GM10266 (cell line): ENCODE measurements around the gene EFCAB5.
"Not testable (repeated sequence)": the region's sequence is repeated elsewhere in the genome, so short reads cannot be mapped to it uniquely, and the experiment has no call there.

Source experiments
- DNase-seq: peaks from one replicate; pipeline ENCODE4 v3.0.0; 2012; ENCODE audit errors: extremely low spot score
- TF ChIP-seq, protein P1 (sequence below): IDR thresholded peaks from 2 replicates; pipeline ENCODE4 v1.5.1; 2012; ENCODE audit warnings: mild to moderate bottlenecking, low read depth; ENCODE audit not compliant: control insufficient read depth, insufficient read depth; ENCODE audit errors: missing control alignments

The EFCAB5 gene

DNA sequence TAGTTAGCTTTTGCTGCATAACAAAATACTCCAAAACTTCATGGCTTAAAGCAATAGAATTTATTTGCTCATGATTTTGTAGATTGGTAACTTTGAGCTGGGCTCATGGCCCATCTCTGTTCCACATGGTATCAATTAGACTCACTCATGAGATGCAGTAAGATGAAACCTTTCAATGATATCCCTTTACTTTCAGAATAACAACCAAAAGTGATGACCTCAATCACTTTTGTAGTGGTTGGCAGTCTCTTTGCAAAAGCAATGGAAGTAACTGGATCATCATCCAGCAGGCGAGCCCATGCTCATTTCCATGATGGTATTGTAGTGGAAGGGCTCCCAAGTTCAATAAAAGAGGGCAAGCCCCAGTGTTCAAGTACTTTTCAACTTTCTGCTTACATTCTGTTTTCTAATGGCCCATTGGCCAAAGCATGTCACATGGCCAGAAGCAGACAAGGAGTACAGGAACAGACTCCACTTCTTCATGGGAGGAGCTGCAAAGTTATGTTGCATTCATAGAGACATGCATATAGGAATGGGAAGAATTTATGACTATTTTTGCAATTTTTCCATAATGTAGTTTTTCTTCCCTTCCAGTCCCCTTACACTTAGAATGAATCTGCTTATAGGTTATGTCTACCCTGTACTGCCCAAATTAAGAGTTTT is 41.7 kb downstream of the EFCAB5 start:
- DNase-seq, result no peak
- TF ChIP-seq, protein P1, sequence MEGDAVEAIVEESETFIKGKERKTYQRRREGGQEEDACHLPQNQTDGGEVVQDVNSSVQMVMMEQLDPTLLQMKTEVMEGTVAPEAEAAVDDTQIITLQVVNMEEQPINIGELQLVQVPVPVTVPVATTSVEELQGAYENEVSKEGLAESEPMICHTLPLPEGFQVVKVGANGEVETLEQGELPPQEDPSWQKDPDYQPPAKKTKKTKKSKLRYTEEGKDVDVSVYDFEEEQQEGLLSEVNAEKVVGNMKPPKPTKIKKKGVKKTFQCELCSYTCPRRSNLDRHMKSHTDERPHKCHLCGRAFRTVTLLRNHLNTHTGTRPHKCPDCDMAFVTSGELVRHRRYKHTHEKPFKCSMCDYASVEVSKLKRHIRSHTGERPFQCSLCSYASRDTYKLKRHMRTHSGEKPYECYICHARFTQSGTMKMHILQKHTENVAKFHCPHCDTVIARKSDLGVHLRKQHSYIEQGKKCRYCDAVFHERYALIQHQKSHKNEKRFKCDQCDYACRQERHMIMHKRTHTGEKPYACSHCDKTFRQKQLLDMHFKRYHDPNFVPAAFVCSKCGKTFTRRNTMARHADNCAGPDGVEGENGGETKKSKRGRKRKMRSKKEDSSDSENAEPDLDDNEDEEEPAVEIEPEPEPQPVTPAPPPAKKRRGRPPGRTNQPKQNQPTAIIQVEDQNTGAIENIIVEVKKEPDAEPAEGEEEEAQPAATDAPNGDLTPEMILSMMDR, result no peak

GRCh38 chr17:29996458-29996857 is 55.0 kb downstream of the EFCAB5 start:
- TF ChIP-seq, protein P1, result no peak
- DNase-seq, result no peak

GRCh38 chr17:30000001-30000754 is 58.7 kb downstream of the EFCAB5 start:
- DNase-seq, result no peak
- TF ChIP-seq, protein P1, result no peak

DNA sequence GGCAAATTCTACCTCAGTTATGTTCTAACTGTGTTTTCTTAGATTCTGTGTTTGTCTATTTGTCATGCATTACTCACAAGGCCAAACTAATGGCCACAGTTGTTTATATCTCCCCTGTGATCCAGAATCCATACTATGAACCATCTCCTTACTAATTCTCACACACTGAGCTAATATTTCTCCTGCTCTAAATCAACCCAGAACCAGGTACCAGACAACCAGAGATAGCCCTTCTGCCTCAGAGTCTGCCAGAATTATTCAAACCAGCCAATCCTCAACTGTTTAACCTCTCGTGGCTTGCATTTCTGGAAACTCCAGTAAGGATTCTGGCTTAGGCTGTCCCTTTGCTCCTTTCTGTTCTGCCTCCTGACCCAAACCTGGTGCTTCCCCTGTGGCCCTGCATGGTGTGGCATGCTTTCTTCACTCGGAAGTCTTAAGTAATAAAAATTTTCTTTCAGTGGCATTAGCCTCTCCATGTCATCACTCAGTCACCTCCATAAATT is 59.4 kb downstream of the EFCAB5 start:
- TF ChIP-seq, protein P1, result no peak
- DNase-seq, result no peak

DNA sequence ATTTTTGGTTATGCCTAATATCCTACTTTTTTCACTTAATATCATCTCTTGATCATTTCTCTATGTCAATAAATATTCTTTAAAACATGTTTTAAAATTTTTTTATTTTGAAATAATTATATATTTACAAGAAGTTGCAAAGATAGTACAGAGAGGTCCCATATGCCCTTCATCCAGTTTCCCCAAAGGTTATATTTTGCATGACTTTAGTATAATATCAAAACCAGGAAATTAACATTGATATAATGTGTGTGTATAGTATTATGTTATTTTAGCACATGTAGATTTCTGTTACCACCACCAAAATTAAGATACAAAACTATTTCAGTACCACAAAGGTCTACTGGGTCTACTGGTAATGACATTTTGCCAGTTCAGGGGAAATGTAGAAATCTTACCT is 60.7 kb downstream of the EFCAB5 start:
- TF ChIP-seq, protein P1, result no peak
- DNase-seq, result no peak

GRCh38 chr17:30005709-30006320 is 64.4 kb downstream of the EFCAB5 start:
- TF ChIP-seq, protein P1, result no peak
- DNase-seq, result no peak

- not testable (repeated sequence) for DNase-seq
These were observed 70.5 kb downstream of the EFCAB5 start for GRCh38 chr17:30011934-30012333.
